ENCODE data around the gene ARID1A.
"Not testable (repeated sequence)": the region's sequence is repeated elsewhere in the genome, so short reads cannot be mapped to it uniquely, and the experiment has no call there.

Gene ARID1A

GRCh38 chr1:26697978-26698849 lies 2.4 kb downstream of the ARID1A start:
- DNase-seq (ENCODE audit: low spot score), result peak; percentile 87

- no peak for DNase-seq (ENCODE audit: low spot score)
Measured at GRCh38 chr1:26700711-26701110, 4.9 kb downstream of the ARID1A start.

GRCh38 chr1:26701266-26701994 lies 5.6 kb downstream of the ARID1A start:
- DNase-seq (ENCODE audit: low spot score), result no peak

- DNase-seq (ENCODE audit: low spot score), result no peak
Measured at GRCh38 chr1:26701995-26702679, 6.3 kb downstream of the ARID1A start.

- DNase-seq (ENCODE audit: low spot score), result no peak
Measured at GRCh38 chr1:26702680-26703038, 6.8 kb downstream of the ARID1A start.

- DNase-seq (ENCODE audit: low spot score), result no peak
Measured at GRCh38 chr1:26703478-26703877, 7.7 kb downstream of the ARID1A start.

- no peak for DNase-seq (ENCODE audit: low spot score)
Measured at GRCh38 chr1:26704629-26705028, 8.8 kb downstream of the ARID1A start.

- DNase-seq (ENCODE audit: low spot score), result not testable (repeated sequence)
Measured at GRCh38 chr1:26705227-26705626, 9.4 kb downstream of the ARID1A start.

- DNase-seq (ENCODE audit: low spot score), result no peak
Measured at GRCh38 chr1:26705788-26706311, 10.0 kb downstream of the ARID1A start.

- no peak for DNase-seq (ENCODE audit: low spot score)
Measured at GRCh38 chr1:26706315-26706714, 10.5 kb downstream of the ARID1A start.

- DNase-seq (ENCODE audit: low spot score), result no peak
Measured at GRCh38 chr1:26710811-26711210, 15.0 kb downstream of the ARID1A start.

GRCh38 chr1:26711777-26712176 lies 16.0 kb downstream of the ARID1A start:
- DNase-seq (ENCODE audit: low spot score), result no peak

GRCh38 chr1:26717017-26717491 lies 21.2 kb downstream of the ARID1A start:
- no peak for DNase-seq (ENCODE audit: low spot score)

GRCh38 chr1:26719205-26719604 lies 23.4 kb downstream of the ARID1A start:
- DNase-seq (ENCODE audit: low spot score), result no peak

GRCh38 chr1:26721669-26722355 lies 26.0 kb downstream of the ARID1A start:
- DNase-seq (ENCODE audit: low spot score), result no peak

- no peak for DNase-seq (ENCODE audit: low spot score)
Measured at GRCh38 chr1:26723013-26723991, 27.5 kb downstream of the ARID1A start.

GRCh38 chr1:26724118-26724517 lies 28.3 kb downstream of the ARID1A start:
- no peak for DNase-seq (ENCODE audit: low spot score)

- DNase-seq (ENCODE audit: low spot score), result no peak
Measured at GRCh38 chr1:26724926-26725325, 29.1 kb downstream of the ARID1A start.

- DNase-seq (ENCODE audit: low spot score), result not testable (repeated sequence)
Measured at GRCh38 chr1:26725904-26726303, 30.1 kb downstream of the ARID1A start.

- no peak for DNase-seq (ENCODE audit: low spot score)
Measured at GRCh38 chr1:26726784-26727183, 31.0 kb downstream of the ARID1A start.

GRCh38 chr1:26727476-26727875 lies 31.7 kb downstream of the ARID1A start:
- DNase-seq (ENCODE audit: low spot score), result no peak
